Mesenteric fat pad (tissue), 1 donor: ENCODE results near the gene GOLGA6C. TPM values are rescaled to one million over a fixed set of nuclear protein-coding genes. Genes with fewer than 3 reads are reported as not detected.
A peak's percentile ranks its signal among the peaks of the same experiment; 100 is the strongest.
"Not testable (repeated sequence)": the region's sequence is repeated elsewhere in the genome, so short reads cannot be mapped to it uniquely, and the experiment has no call there.

Experiments used
- DNase-seq: peaks from one replicate; pipeline ENCODE4 v3.0.0-alpha.2; 2020; ENCODE audit warnings: low spot score
- total RNA-seq: library from RNA; stranded (reverse); fragmentation: NEBNext Ultra II Directional; extraction: Animal tissue kit (Norgen Biotek cat#: 25700); gene quantifications from one replicate; pipeline ENCODE4 v1.2.1, GENCODE V29; 2021
- donor health status: DM: yes; HTN: yes; CAD: no.

Gene GOLGA6C
- total RNA-seq, 1 donor from 2014 or later, result not detected

GRCh38 chr15:75227112-75227511 is 31.0 kb upstream of the GOLGA6C start:
- not testable (repeated sequence) for DNase-seq

- no peak for DNase-seq
Observed at GRCh38 chr15:75227663-75228280, 30.4 kb upstream of the GOLGA6C start.

- no peak for DNase-seq
Observed at GRCh38 chr15:75228787-75229186, 29.3 kb upstream of the GOLGA6C start.

- DNase-seq, result no peak
Observed at GRCh38 chr15:75229191-75230015, 28.7 kb upstream of the GOLGA6C start.

- no peak for DNase-seq
Observed at GRCh38 chr15:75230016-75230343, 28.2 kb upstream of the GOLGA6C start.

GRCh38 chr15:75230551-75231371 is 27.4 kb upstream of the GOLGA6C start:
- no peak for DNase-seq

GRCh38 chr15:75231836-75232235 is 26.3 kb upstream of the GOLGA6C start:
- DNase-seq, result no peak

- no peak for DNase-seq
Observed at GRCh38 chr15:75232252-75232813, 25.8 kb upstream of the GOLGA6C start.

GRCh38 chr15:75232826-75233503 is 25.2 kb upstream of the GOLGA6C start:
- no peak for DNase-seq

- no peak for DNase-seq
Observed at GRCh38 chr15:75233504-75234190, 24.5 kb upstream of the GOLGA6C start.

- no peak for DNase-seq
Observed at GRCh38 chr15:75234191-75234810, 23.8 kb upstream of the GOLGA6C start.

- DNase-seq, result peak; percentile 72
Observed at GRCh38 chr15:75235051-75235673, 23.0 kb upstream of the GOLGA6C start.

- DNase-seq, result peak; percentile 60
Observed at GRCh38 chr15:75235760-75236729, 22.1 kb upstream of the GOLGA6C start.

GRCh38 chr15:75237316-75237982 is 20.7 kb upstream of the GOLGA6C start:
- DNase-seq, result peak; percentile 85

- peak; percentile 77 for DNase-seq
Observed at GRCh38 chr15:75238150-75238549, 20.0 kb upstream of the GOLGA6C start.

- not testable (repeated sequence) for DNase-seq
Observed at GRCh38 chr15:75245741-75246140, 12.4 kb upstream of the GOLGA6C start.

GRCh38 chr15:75248991-75249390 is 9.1 kb upstream of the GOLGA6C start:
- DNase-seq, result not testable (repeated sequence)

- no peak for DNase-seq
Observed at GRCh38 chr15:75249726-75250125, 8.4 kb upstream of the GOLGA6C start.
